ENCODE data around the gene OSBPL6.

GRCh38 chr2:178279142-178279541 lies 84.8 kb downstream of the OSBPL6 start:
- TF ChIP-seq CTCF (IDR thresholded peaks at IDR 0.05) (no peak), EZH2 (IDR thresholded peaks at IDR 0.05) (no peak), EZH2phosphoT487 (IDR thresholded peaks at IDR 0.05) (no peak)

Measured in neural progenitor cell (in vitro differentiated cells).